Fibroblast of pulmonary artery (primary cell): Measurements from ENCODE around the gene STRA8.

ENCODE experiments used
- DNase-seq: peaks from one replicate; pipeline ENCODE4 v3.0.0-alpha.2; 2010; ENCODE audit warnings: low read depth
- H3K4me3 ChIP-seq: replicated peaks from 2 replicates; pipeline ENCODE4 v1.5.1; 2011; ENCODE audit warnings: low read depth, mild to moderate bottlenecking, control low read depth, low read length, moderate library complexity
- CTCF ChIP-seq: IDR thresholded peaks from 2 replicates; pipeline ENCODE4 v1.5.1; 2011; ENCODE audit warnings: mild to moderate bottlenecking, control low read depth, low read length, inconsistent platforms; ENCODE audit errors: missing control alignments

The STRA8 gene

DNA sequence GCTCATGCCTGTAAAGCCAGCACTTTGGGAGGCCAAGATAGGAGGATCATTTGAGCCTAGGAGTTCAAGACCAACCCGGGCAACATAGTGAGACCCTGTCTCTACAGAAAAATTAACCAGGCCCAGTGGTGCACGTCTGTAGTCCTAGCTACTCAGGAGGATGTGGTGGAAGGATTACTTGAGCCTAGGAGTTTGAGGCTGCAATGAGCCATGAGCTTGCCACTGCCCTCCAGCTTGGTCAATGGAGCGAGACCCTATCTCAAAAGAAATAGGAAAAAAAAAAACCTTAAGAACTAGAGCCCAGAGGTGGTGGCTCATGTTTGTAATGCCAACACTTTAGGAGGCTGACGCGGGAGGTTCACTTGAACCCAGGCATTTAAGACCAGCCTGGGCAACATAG lies 2.2 kb downstream of the STRA8 start:
- DNase-seq = no peak
- no peak for TF ChIP-seq CTCF
- no peak overlapping the region for H3K4me3 ChIP-seq

DNA sequence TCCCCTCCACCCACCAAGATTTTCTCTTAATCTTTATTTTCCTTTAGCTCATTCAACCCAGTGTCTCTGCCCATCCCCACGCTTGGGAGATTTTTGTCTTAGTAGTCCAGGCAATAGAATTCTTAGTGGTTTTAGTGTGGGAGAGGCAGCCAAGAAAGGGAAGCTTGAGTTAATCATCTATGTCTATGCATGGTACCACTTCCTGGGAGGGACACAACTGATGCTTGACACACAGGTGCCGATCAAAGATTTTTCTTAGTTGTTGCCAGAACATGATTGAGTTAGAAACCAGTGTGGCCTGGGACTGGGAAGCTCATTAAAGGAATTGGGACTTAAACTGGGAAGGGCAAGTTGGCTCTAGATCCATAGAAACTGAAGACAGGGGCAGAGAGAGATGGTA lies 3.1 kb downstream of the STRA8 start:
- no peak for TF ChIP-seq CTCF
- H3K4me3 ChIP-seq = no peak overlapping the region
- no peak for DNase-seq

- TF ChIP-seq CTCF = peak; percentile 34
- no peak for DNase-seq
- H3K4me3 ChIP-seq = no peak overlapping the region
Observed at GRCh38 chr7:135238112-135238744, 4.6 kb downstream of the STRA8 start.

DNA sequence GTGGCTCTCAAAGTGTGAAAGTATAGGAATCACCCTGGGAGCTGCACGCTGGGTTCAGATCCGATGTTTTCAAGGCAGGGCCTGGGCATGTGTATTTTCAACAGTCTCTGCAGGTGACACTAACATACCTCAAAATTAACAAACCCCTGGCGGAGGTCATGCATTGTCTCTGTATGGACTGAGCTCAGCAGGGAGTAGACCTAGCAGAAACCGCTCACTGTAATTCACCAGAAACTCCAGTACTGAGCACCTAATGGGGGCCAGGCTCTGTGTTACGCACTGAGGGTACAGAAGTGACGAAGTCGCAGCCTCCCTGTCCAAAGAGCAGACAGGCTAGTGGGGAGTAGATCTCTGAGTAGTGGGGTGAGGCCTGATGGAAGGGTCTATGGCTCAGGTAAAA lies 5.6 kb downstream of the STRA8 start:
- no peak overlapping the region for H3K4me3 ChIP-seq
- no peak for TF ChIP-seq CTCF
- no peak for DNase-seq

DNA sequence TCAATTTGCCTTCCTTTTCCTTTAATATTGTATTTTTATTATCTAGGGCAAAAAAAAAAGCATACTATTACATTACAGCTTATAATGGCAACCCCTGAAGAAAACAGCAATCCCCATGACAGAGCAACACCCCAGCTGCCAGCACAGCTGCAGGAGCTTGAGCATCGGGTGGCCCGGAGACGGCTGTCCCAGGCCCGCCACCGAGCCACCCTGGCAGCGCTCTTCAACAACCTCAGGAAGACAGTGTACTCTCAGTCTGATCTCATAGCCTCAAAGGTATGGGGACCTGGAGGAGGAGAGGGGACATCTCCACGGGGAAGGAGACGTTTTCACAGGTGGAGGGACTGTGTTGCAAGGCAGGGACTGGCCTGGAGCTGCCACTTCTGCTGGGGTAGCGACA lies 6.8 kb downstream of the STRA8 start:
- H3K4me3 ChIP-seq = no peak overlapping the region
- no peak for TF ChIP-seq CTCF
- DNase-seq = no peak

DNA sequence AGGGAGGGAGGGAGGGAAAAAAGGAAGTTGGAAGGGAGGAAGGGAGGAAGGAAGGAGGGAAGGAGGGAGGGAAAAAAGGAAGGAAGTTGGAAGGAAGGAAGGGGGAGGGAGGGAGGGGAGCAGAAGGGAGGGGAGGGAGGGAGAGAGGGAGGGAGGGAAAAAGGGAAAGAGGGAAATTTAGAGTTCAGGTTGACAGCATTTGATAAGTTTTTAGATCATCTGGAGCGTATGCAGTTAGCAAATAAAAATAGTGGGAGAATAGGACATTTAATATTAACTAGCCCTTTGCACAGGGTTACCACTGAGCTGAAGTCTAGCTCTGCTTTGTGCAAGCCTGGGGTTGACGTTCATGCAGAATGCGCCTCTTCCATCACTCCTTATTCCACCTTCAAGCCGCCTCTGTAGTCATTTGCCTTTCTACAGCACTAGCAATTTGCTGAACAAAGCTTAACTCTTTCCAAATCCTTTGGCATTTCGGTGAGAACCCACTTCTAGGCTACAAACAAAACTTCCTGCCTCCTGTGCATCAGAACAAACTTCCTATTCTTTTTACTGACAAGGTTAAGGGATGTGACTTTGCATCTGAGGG lies 8.6 kb downstream of the STRA8 start:
- no peak overlapping the region for H3K4me3 ChIP-seq
- no peak for TF ChIP-seq CTCF
- no peak for DNase-seq
